Measurements from ENCODE around the gene NCAPD3.

Gene NCAPD3

DNA sequence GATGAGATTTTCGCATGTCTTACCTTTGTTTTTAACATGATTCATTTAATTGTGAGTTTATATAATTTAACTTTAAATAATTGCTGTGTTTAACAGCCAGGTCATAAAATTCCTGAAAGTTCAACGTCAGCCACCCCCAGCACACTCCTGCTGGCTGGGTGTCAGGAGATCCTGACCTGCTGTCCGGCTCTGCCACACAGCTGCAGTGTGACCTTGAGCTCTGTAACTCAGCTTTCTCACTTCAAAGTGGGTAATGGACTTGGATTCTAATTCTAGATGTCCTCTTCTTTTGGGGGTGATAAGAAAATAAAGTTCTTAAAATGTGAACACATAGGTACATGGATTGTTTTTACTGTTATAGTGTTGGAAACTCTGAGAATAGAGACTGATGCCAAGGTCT, 11.6 kb upstream of the NCAPD3 start:
- no peaks in the 10 kb centered on the region for H3K79me2 ChIP-seq (ENCODE audit: control insufficient read depth, low read length)
- H3K9me2 ChIP-seq (replicated peaks; ENCODE audit: control insufficient read depth, low read length), result no peaks in the 10 kb centered on the region
- no peaks in the 10 kb centered on the region for H3K9me3 ChIP-seq (ENCODE audit: control insufficient read depth, insufficient read depth, low read length)
- H3F3A ChIP-seq (ENCODE audit: control insufficient read depth, insufficient read depth), result no peaks in the 10 kb centered on the region
- peaks cover 46% of the 10 kb centered on the region for H3K27me3 ChIP-seq (ENCODE audit: control insufficient read depth, low read length)
- no peaks in the 10 kb centered on the region for H3K36me3 ChIP-seq (ENCODE audit: control insufficient read depth, low read length)
- peaks cover 27% of the 10 kb centered on the region for H4K20me1 ChIP-seq (ENCODE audit: control insufficient read depth, insufficient read depth, low read depth, low read length)
- peaks cover 7% of the 10 kb centered on the region for H3K4me1 ChIP-seq (ENCODE audit: control insufficient read depth, low read length)
- TF ChIP-seq EZH2phosphoT487 (IDR thresholded peaks at IDR 0.05; ENCODE audit: borderline replicate concordance, low read length), result no peak
- no peak for TF ChIP-seq CTCF (IDR thresholded peaks at IDR 0.05; ENCODE audit: low read depth, low read length, poor library complexity, severe bottlenecking)
- no peak overlapping the region for H3K4me2 ChIP-seq (ENCODE audit: low read length)
- no peak overlapping the region for H3K4me3 ChIP-seq (ENCODE audit: low read length)
- H3K27ac ChIP-seq (ENCODE audit: low read depth, low read length), result no peak overlapping the region

DNA sequence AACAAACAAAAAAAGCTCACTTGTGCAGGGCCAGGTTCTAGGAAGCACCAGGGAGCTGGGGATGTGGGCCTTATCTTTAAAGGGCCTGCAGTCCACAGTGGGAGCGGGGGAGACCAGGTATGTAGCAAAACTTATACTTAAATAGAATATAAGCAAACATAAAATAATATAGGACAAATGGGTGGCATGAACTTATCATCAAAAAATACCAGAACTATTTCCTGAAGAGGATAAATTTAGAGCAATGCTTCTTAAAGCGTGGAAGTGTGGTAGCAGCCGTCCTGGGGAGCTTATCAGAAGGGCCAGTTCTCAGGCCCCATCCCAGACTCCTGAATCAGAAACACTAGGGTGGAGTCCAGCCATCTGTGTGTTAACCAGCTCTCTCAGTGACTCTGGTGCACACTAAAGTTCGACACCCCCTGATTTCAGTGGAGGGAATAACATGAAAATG, 10.0 kb upstream of the NCAPD3 start:
- no peak overlapping the region for H3K4me2 ChIP-seq (ENCODE audit: low read length)
- H3K4me1 ChIP-seq (ENCODE audit: control insufficient read depth, low read length), result peaks cover 23% of the 10 kb centered on the region
- no peaks in the 10 kb centered on the region for H3F3A ChIP-seq (ENCODE audit: control insufficient read depth, insufficient read depth)
- H3K9me3 ChIP-seq (ENCODE audit: control insufficient read depth, insufficient read depth, low read length), result no peaks in the 10 kb centered on the region
- H3K36me3 ChIP-seq (ENCODE audit: control insufficient read depth, low read length), result no peaks in the 10 kb centered on the region
- H3K4me3 ChIP-seq (ENCODE audit: low read length), result no peak overlapping the region
- TF ChIP-seq CTCF (IDR thresholded peaks at IDR 0.05; ENCODE audit: low read depth, low read length, poor library complexity, severe bottlenecking), result no peak
- TF ChIP-seq EZH2phosphoT487 (IDR thresholded peaks at IDR 0.05; ENCODE audit: borderline replicate concordance, low read length), result no peak
- H3K9me2 ChIP-seq (replicated peaks; ENCODE audit: control insufficient read depth, low read length), result no peaks in the 10 kb centered on the region
- H3K79me2 ChIP-seq (ENCODE audit: control insufficient read depth, low read length), result no peaks in the 10 kb centered on the region
- H3K27ac ChIP-seq (ENCODE audit: low read depth, low read length), result no peak overlapping the region
- peaks cover 42% of the 10 kb centered on the region for H4K20me1 ChIP-seq (ENCODE audit: control insufficient read depth, insufficient read depth, low read depth, low read length)
- H3K27me3 ChIP-seq (ENCODE audit: control insufficient read depth, low read length), result peaks cover 57% of the 10 kb centered on the region

DNA sequence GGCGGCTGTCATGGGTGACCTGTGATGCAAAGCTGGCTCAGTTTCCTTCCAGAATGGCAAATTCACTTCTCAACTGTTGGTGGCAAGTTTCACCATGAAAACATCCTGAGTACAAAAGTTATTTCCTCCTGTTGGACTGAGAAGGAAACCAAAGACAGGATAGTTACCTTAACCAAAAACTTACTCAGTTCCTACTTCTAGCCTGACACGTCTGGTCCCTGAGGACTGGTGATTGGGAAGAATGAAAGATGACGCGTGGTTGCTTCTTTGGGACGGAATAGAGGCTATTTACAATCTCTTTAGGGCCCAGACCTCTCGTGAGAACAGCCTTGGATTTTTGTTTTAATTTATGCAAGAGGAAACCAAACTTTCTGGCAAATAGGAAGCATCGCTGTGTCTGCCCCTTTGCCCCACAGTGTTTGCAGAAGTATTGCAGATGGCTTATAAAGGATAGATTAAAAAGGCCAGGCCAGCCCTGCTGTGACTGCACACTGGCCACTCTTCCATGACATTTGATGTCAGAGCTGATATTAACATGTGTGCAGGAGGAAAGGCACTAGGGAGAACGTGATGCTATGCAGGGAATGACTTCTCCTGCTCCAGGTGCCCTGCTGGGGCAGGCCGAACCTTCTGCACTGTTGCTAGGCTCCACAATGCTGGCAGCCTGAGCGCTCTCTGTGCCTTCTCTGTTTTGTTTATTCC, 8.3 kb upstream of the NCAPD3 start:
- Histone ChIP-seq H3K9me3 (ENCODE audit: control insufficient read depth, insufficient read depth, low read length) (no peaks in the 10 kb centered on the region), H3K27ac (ENCODE audit: low read depth, low read length) (no peak overlapping the region), H3K4me2 (ENCODE audit: low read length) (no peak overlapping the region), H3F3A (ENCODE audit: control insufficient read depth, insufficient read depth) (no peaks in the 10 kb centered on the region), H3K36me3 (ENCODE audit: control insufficient read depth, low read length) (no peaks in the 10 kb centered on the region), H3K4me1 (ENCODE audit: control insufficient read depth, low read length) (peaks cover 36% of the 10 kb centered on the region), H3K9me2 (replicated peaks; ENCODE audit: control insufficient read depth, low read length) (no peaks in the 10 kb centered on the region), H4K20me1 (ENCODE audit: control insufficient read depth, insufficient read depth, low read depth, low read length) (peaks cover 50% of the 10 kb centered on the region), H3K27me3 (ENCODE audit: control insufficient read depth, low read length) (peaks cover 62% of the 10 kb centered on the region), H3K4me3 (ENCODE audit: low read length) (no peak overlapping the region), H3K79me2 (ENCODE audit: control insufficient read depth, low read length) (no peaks in the 10 kb centered on the region)
- no peak for TF ChIP-seq EZH2phosphoT487 (IDR thresholded peaks at IDR 0.05; ENCODE audit: borderline replicate concordance, low read length)
- TF ChIP-seq CTCF (IDR thresholded peaks at IDR 0.05; ENCODE audit: low read depth, low read length, poor library complexity, severe bottlenecking), result no peak

All from DOHH2 (cell line).